Posterior cingulate gyrus (tissue), 11 donors: ENCODE data around the gene SHROOM4.

Experiments
- DNase-seq, 10 donors: peaks; one replicate each; pipeline versions ENCODE4 v3.0.0 to v3.0.0-alpha.2; 2020 to 2021; ENCODE audit warnings: mixed read lengths in 3 of 10
- intact Hi-C: fragments of 100-400 bp; cut with DNase I; formaldehyde crosslinking; loops from one replicate; pipeline ENCODE4 v1.15.1; 2023

The SHROOM4 gene

GRCh38 chrX:50813843-50814661 is at the start of gene SHROOM4:
SHROOM4 (minus strand) TSS chrX:50814194; CDS start chrX:50814018, 176 bp downstream.
- intact Hi-C loops = loop anchor here (10.0 kb wide), 1 partner anchor 49 kb away; no protein-coding TSS in a partner anchor
- peak; percentile 28 to 93 (median 50) for DNase-seq

GRCh38 chrX:50863471-50863870 is 49.5 kb upstream of the SHROOM4 start:
- no peak for DNase-seq
- intact Hi-C loops = no loop called here

- DNase-seq = no peak
- intact Hi-C loops = no loop called here
Measured at GRCh38 chrX:50860518-50860917, 46.5 kb upstream of the SHROOM4 start.

GRCh38 chrX:50858548-50858947 is 44.6 kb upstream of the SHROOM4 start:
- intact Hi-C loops = no loop called here
- no peak for DNase-seq

- DNase-seq = peak in 1 of 10 donors; percentile 10
- intact Hi-C loops = no loop called here
Measured at GRCh38 chrX:50853399-50853798, 39.4 kb upstream of the SHROOM4 start.

GRCh38 chrX:50852524-50852923 is 38.5 kb upstream of the SHROOM4 start:
- DNase-seq = no peak
- intact Hi-C loops = no loop called here

GRCh38 chrX:50842221-50842620 is 28.2 kb upstream of the SHROOM4 start:
- intact Hi-C loops = no loop called here
- no peak for DNase-seq

- peak in 2 of 10 donors; percentile 50 to 71 for DNase-seq
- intact Hi-C loops = no loop called here
Measured at GRCh38 chrX:50839730-50840129, 25.7 kb upstream of the SHROOM4 start.

- DNase-seq = no peak
- intact Hi-C loops = no loop called here
Measured at GRCh38 chrX:50838820-50839600, 25.0 kb upstream of the SHROOM4 start.

- DNase-seq = no peak
- intact Hi-C loops = no loop called here
Measured at GRCh38 chrX:50827996-50828395, 14.0 kb upstream of the SHROOM4 start.

- intact Hi-C loops = no loop called here
- DNase-seq = no peak
Measured at GRCh38 chrX:50825825-50826224, 11.8 kb upstream of the SHROOM4 start.

GRCh38 chrX:50818986-50819385 is 5.0 kb upstream of the SHROOM4 start:
- DNase-seq = no peak
- intact Hi-C loops = loop anchor here (10.0 kb wide), 1 partner anchor 54 kb away; no protein-coding TSS in a partner anchor

- intact Hi-C loops = loop anchor here (10.0 kb wide), 1 partner anchor 50 kb away; no protein-coding TSS in a partner anchor
- peak in 2 of 10 donors; percentile 18 to 67 for DNase-seq
Measured at GRCh38 chrX:50815120-50815519, 1.1 kb upstream of the SHROOM4 start.

GRCh38 chrX:50814701-50815100 is 707 bp upstream of the SHROOM4 start:
- peak; percentile 40 to 95 (median 66) for DNase-seq
- intact Hi-C loops = loop anchor here (10.0 kb wide), 1 partner anchor 50 kb away; no protein-coding TSS in a partner anchor

- intact Hi-C loops = loop anchor here (10.0 kb wide), 1 partner anchor 48 kb away; no protein-coding TSS in a partner anchor
- peak in 7 of 10 donors; percentile 4 to 85 (median 20) for DNase-seq
Measured at GRCh38 chrX:50812995-50813842, 775 bp downstream of the SHROOM4 start.

- no peak for DNase-seq
- intact Hi-C loops = no loop called here
Measured at GRCh38 chrX:50805276-50805675, 8.7 kb downstream of the SHROOM4 start.

GRCh38 chrX:50801135-50801534 is 12.9 kb downstream of the SHROOM4 start:
- no peak for DNase-seq
- intact Hi-C loops = no loop called here

- no peak for DNase-seq
Measured at GRCh38 chrX:50799531-50799961, 14.4 kb downstream of the SHROOM4 start.

GRCh38 chrX:50798783-50799182 is 15.2 kb downstream of the SHROOM4 start:
- no peak for DNase-seq
- intact Hi-C loops = no loop called here

More at GRCh38 chrX:50799531-50799961, 14.4 kb downstream of the SHROOM4 start:
- intact Hi-C loops = no loop called here

- no peak for DNase-seq
- intact Hi-C loops = no loop called here
Measured at GRCh38 chrX:50787099-50787498, 26.9 kb downstream of the SHROOM4 start.
